Upper lobe of left lung (tissue), 6 donors: ENCODE results near the gene MOGAT1. TPM values are rescaled to one million over a fixed set of nuclear protein-coding genes. Genes with fewer than 3 reads are reported as not detected.

Source experiments
- ATAC-seq, 2 donors: fragments of 200-7000 bp; cut with Tn5 transposase; one replicate each; pipeline ENCODE4 v1.9.1; 2022; ENCODE audit warnings: mild to moderate bottlenecking in 2 of 2, moderate library complexity in 2 of 2; ENCODE audit not compliant: low FRiP score in 2 of 2
- DNase-seq, 2 donors: peaks; one replicate each; pipeline ENCODE4 v3.0.0-alpha.2; 2019 to 2020
- H3K27ac ChIP-seq, 4 donors: fragments of 200-600 bp; sonication (generic); one replicate each; pipeline ENCODE4 v1.5.1; 2016 to 2019
- H3K27me3 ChIP-seq, 4 donors: fragments of 200-600 bp; sonication (generic); one replicate each; pipeline ENCODE4 v1.5.1; 2017 to 2019
- H3K36me3 ChIP-seq, 4 donors: fragments of 200-600 bp; sonication (generic); one replicate each; pipeline ENCODE4 v1.5.1; 2016 to 2019
- H3K4me1 ChIP-seq, 4 donors: fragments of 200-600 bp; sonication (generic); one replicate each; pipeline ENCODE4 v1.5.1; 2018 to 2019
- H3K4me3 ChIP-seq, 4 donors: fragments of 200-600 bp; sonication (generic); one replicate each; pipeline ENCODE4 v1.5.1; 2017 to 2019; ENCODE audit warnings: mild to moderate bottlenecking in 2 of 4, moderate library complexity in 1 of 4
- H3K9me3 ChIP-seq, 4 donors: fragments of 200-600 bp; sonication (generic); one replicate each; pipeline ENCODE4 v1.5.1; 2018 to 2019
- CTCF ChIP-seq, 6 experiments: fragments of 450-650 bp in 4 of 6; fragments of 200-600 bp in 2 of 6; sonication (generic) in 2 of 6; IDR thresholded peaks; one replicate each; pipeline ENCODE4 v1.5.1; 2016 to 2019; ENCODE audit warnings: antibody characterized with exemption in 6 of 6
- EP300 ChIP-seq, 4 donors: sonication (generic); formaldehyde crosslinking; IDR thresholded peaks; one replicate each; pipeline ENCODE4 v1.5.1; 2017; ENCODE audit warnings: antibody characterized with exemption in 4 of 4, control low read depth in 2 of 4
- POLR2A ChIP-seq, 4 donors: fragments of 450-650 bp; IDR thresholded peaks; one replicate each; pipeline ENCODE4 v1.5.1; 2016 to 2017; ENCODE audit warnings: antibody characterized with exemption in 4 of 4, mild to moderate bottlenecking in 2 of 4
- POLR2AphosphoS5 ChIP-seq, 2 donors: sonication (generic); formaldehyde crosslinking; IDR thresholded peaks; one replicate each; pipeline ENCODE4 v1.5.1; 2017; ENCODE audit warnings: antibody characterized with exemption in 2 of 2
- WGBS, 2 donors: methylation state at CpG; one replicate each; pipeline ENCODE4 v1.1.5; 2017 to 2018; 5-methylcytosine and 5-hydroxymethylcytosine counted together
- total RNA-seq, 6 donors: library from RNA; depleted of rRNA in 4 of 6; stranded (reverse); fragments of >200 nt in 4 of 6; gene quantifications; one replicate each; pipeline versions ENCODE4 v1.1.0 to v1.2.1, GENCODE V29; 2016 to 2021
- donor health status: DM: no; HTN: no; CAD: no; lungs with moderate emphysema.
- donor health status: DM: no; HTN: yes; CAD: no; lungs with severe emphysema.

Gene MOGAT1
- total RNA-seq, 6 donors from 2014 or later = 0.46 to 4.4 (median 1.1) TPM

DNA sequence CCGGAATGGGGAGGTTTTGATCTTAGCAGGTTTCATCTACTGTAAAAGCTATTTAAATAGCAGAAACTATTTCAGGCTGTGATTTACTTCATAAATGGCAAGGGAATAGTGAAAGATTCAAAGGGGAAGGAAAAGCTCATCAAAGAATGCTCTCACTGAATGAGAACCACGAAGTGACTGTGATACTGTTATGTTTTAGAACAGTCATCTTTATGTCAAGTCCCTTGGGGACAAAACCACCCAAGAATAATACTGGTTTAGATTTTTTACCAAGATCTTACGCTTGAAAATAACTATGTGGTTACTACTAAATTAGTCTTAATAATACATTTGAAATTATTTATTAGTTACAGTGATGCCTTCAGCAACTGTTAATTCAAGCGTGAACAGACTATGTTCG, 43.7 kb upstream of the MOGAT1 start:
- ATAC-seq = no peak
- no peak for DNase-seq
- Histone ChIP-seq H3K9me3 (no peaks in the 10 kb centered on the region), H3K4me3 (no peak overlapping the region), H3K36me3 (peaks cover 8 to 97% (median 33%) of the 10 kb centered on the region in 4 donors), H3K4me1 (no peaks in the 10 kb centered on the region), H3K27me3 (no peaks in the 10 kb centered on the region), H3K27ac (no peak overlapping the region)
- 80 to 97% methylated on average over 5 of the region's 5 CpGs for WGBS, 2 donors
- TF ChIP-seq POLR2A (IDR thresholded peaks at IDR 0.05) = no peak
- no peak for TF ChIP-seq POLR2AphosphoS5 (IDR thresholded peaks at IDR 0.05)
- TF ChIP-seq CTCF (IDR thresholded peaks at IDR 0.05) = no peak
- TF ChIP-seq EP300 (IDR thresholded peaks at IDR 0.05) = no peak

DNA sequence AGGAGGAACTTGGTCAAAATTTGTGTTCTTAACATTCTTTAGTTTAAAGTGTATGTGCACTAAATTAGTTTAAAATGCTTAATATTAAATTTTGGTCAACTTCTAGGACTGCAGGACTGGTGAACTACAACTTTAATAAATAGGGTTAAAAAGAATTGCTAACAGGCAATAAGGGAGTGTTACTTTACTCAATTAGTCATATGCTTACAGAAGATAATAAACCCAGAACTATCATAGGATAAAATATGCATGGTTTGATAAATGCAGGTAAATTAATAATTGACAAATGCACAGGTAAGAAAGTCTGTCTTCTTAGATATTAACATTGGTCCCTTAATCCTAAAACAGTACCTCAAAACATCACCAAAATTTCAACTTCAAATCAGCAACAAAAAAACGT, 36.2 kb upstream of the MOGAT1 start:
- Histone ChIP-seq H3K9me3 (no peaks in the 10 kb centered on the region), H3K36me3 (peaks cover 16 to 89% (median 28%) of the 10 kb centered on the region in 4 donors), H3K27ac (no peak overlapping the region), H3K27me3 (no peaks in the 10 kb centered on the region), H3K4me1 (no peaks in the 10 kb centered on the region), H3K4me3 (no peak overlapping the region)
- no peak for TF ChIP-seq CTCF (IDR thresholded peaks at IDR 0.05)
- no peak for TF ChIP-seq POLR2AphosphoS5 (IDR thresholded peaks at IDR 0.05)
- DNase-seq = no peak
- 88 to 94% methylated on average over 1 of the region's 1 CpG for WGBS, 2 donors
- ATAC-seq = no peak

GRCh38 chr2:222637067-222637466, 34.4 kb upstream of the MOGAT1 start:
- Histone ChIP-seq H3K36me3 (peaks cover 12 to 80% (median 26%) of the 10 kb centered on the region in 4 donors), H3K4me1 (no peaks in the 10 kb centered on the region), H3K9me3 (no peaks in the 10 kb centered on the region), H3K4me3 (no peak overlapping the region), H3K27ac (no peak overlapping the region), H3K27me3 (no peaks in the 10 kb centered on the region)
- no peak for TF ChIP-seq CTCF (IDR thresholded peaks at IDR 0.05)
- no peak for TF ChIP-seq EP300 (IDR thresholded peaks at IDR 0.05)
- TF ChIP-seq POLR2A (IDR thresholded peaks at IDR 0.05) = no peak
- no peak for TF ChIP-seq POLR2AphosphoS5 (IDR thresholded peaks at IDR 0.05)
- ATAC-seq (no peak), DNase-seq (no peak)
- WGBS, 2 donors = 91 to 96% methylated on average over 1 of the region's 1 CpG

DNA sequence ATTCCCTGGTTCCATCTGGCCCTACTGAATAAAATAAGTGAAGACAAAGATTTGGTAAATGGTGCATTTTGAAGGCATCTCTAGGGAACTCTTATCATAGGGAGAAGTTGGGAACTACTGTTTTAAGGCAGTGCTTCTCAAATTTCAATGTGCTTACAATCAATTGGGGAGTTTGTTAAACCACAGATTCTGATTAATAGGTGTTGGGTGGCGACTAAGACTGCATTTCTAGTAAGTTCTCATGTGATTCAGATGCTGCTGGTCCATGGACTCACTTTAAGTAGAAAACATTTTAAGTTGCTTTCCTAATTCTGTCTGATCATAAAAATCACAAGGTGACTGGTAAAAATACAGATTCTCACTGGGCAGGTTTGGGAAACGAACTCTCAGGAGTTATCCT, 30.1 kb upstream of the MOGAT1 start:
- no peak overlapping the region for H3K27ac ChIP-seq
- no peaks in the 10 kb centered on the region for H3K27me3 ChIP-seq
- DNase-seq = no peak
- H3K9me3 ChIP-seq = no peaks in the 10 kb centered on the region
- H3K4me1 ChIP-seq = no peaks in the 10 kb centered on the region
- TF ChIP-seq CTCF (IDR thresholded peaks at IDR 0.05) = no peak
- TF ChIP-seq POLR2AphosphoS5 (IDR thresholded peaks at IDR 0.05) = no peak
- TF ChIP-seq EP300 (IDR thresholded peaks at IDR 0.05) = no peak
- TF ChIP-seq POLR2A (IDR thresholded peaks at IDR 0.05) = no peak
- 92 to 93% methylated on average over 2 of the region's 2 CpGs for WGBS, 2 donors
- H3K36me3 ChIP-seq = peaks cover 8 to 66% (median 21%) of the 10 kb centered on the region in 4 donors
- H3K4me3 ChIP-seq = no peak overlapping the region
- no peak for ATAC-seq

GRCh38 chr2:222643134-222643533, 28.3 kb upstream of the MOGAT1 start:
- Histone ChIP-seq H3K4me3 (no peak overlapping the region), H3K9me3 (no peaks in the 10 kb centered on the region), H3K27me3 (no peaks in the 10 kb centered on the region), H3K27ac (no peak overlapping the region), H3K4me1 (no peaks in the 10 kb centered on the region), H3K36me3 (peaks cover 2 to 71% (median 24%) of the 10 kb centered on the region in 4 donors)
- DNase-seq (no peak), ATAC-seq (no peak)
- no peak for TF ChIP-seq EP300 (IDR thresholded peaks at IDR 0.05)
- no peak for TF ChIP-seq POLR2A (IDR thresholded peaks at IDR 0.05)
- TF ChIP-seq CTCF (IDR thresholded peaks at IDR 0.05) = no peak
- TF ChIP-seq POLR2AphosphoS5 (IDR thresholded peaks at IDR 0.05) = no peak
- WGBS, 2 donors = 86 to 100% methylated on average over 1 of the region's 1 CpG
